Stimulated activated CD8-positive, alpha-beta memory T cell treated with anti-CD3 and anti-CD28 coated beads, Interleukin-4, amount 100 ng/mL, for 1 hour (primary cell): Measurements from ENCODE around the gene PTPRK.
"Not testable (repeated sequence)": the region's sequence is repeated elsewhere in the genome, so short reads cannot be mapped to it uniquely, and the experiment has no call there.

ENCODE experiments used
- DNase-seq, 2 donors: peaks; one replicate each; pipeline ENCODE4 v3.0.0-alpha.2; 2020; ENCODE audit warnings: low read depth in 2 of 2, low spot score in 1 of 2

PTPRK gene

DNA sequence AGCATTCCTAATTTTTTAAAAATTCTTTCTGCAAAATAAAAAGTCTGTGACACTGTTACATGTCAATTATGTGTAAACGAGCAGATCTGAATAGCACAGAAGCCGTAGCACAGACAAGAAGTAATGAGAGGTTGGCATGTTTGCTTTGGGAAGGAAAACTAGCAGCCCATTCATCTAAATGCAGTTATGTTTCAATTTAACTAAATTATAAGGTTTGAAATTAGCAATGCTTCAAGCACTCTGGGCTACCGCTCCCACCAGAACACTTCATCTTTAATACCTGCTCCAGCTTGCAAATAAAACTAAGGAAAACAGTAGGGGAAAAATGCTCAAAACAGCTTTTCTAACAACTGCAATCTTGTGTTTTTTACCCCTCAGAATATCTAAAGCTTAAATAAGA lies 73.9 kb downstream of the PTPRK start:
- no peak for DNase-seq

- no peak for DNase-seq
Measured at GRCh38 chr6:128443553-128443952, 76.8 kb downstream of the PTPRK start.

GRCh38 chr6:128439627-128440026 lies 80.8 kb downstream of the PTPRK start:
- no peak for DNase-seq

- DNase-seq: no peak
Measured at GRCh38 chr6:128438393-128438792, 82.0 kb downstream of the PTPRK start.

DNA sequence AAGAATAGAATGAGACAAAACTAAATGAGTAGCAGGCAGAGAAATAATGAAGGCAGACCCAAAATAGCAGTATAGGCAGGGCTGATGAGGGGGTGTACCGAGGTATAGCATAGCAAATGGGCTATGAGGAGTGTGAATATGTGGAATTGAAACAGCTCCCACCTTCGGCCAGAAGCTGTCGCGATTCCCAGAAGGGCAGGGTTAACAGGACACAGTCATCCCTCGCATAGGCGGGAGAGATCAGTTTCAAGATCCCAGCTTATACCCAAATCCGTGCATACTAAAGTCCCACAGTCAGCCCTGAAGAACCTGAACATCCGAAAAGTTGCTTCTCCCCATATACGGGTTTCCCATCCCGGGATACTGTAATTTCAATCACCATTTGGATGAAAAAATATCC lies 82.7 kb downstream of the PTPRK start:
- DNase-seq: no peak

DNA sequence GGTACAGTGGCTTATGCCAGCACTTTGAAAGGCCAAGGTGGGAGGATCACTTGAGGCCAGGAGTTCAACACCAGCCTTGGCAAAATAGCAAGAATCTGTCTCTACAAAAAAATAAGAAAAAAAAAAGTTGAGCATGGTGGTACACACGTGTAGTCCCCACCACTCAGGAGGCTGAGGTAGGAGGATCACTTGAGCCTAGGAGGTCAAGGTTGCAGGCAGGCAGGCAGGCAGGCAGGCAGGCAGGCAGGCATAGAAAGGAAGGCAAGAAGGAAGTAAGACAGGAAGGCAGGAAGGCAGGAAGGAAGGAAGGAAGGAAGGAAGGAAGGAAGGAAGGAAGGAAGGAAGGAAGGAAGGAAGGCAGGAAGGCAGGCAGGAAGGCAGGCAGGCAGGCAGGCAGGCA lies 85.6 kb downstream of the PTPRK start:
- not testable (repeated sequence) for DNase-seq

GRCh38 chr6:128432394-128432793 lies 88.0 kb downstream of the PTPRK start:
- DNase-seq: no peak

DNA sequence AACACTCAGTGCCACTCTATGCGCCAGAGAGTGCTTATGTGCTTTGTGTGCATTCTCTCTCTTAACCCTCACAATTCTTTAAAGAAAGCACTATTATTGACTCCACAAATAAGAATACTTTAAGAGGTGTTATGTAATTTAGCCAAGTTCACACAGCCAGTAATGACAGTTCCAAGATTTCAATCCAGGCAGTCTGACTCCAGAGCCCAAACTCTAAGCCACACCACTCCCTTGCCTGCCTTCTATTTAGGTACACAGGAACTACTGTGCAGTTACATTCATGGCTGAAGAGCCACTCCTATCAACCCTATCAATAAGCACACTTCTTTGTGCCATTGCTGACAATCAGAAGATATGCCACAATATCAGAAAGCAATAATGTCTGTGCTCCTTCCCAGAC lies 93.3 kb downstream of the PTPRK start:
- DNase-seq: no peak

DNA sequence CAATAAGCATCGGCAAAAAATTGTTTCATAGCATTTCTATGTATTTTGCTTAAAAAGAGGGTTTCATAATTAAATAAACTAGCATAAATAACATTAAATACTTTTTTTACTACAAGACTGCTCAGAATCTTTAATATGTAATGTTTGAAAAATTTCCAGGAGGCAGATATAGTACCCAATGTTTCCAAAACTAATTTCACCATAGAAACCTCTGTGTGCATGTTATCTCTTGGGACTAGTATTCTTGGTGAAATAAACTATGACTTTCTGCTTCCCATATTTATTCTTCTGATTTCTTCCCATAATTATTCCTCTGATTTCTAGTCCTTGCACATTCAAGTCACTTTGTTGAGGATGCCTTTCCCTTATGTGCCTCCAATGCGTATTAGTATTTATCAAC lies 94.5 kb downstream of the PTPRK start:
- DNase-seq: no peak

DNA sequence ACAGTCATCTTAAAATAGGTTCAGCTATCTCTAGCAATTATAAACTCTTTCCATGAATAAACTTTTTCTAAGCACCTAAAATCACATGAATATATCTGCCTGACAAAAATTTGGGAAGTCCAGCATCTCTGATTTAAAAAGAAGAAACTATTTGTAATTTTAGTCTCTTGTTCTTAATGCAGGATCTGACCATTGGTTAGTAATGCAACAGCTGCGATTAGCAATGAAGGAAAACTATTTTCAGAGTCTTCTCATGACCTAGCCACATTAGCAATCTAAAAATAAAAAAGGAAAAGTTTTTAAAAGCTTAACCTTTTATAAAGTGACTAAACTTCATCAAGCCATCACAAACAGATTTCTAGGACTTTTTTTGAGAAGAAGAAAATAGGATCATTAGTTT lies 97.5 kb downstream of the PTPRK start:
- no peak for DNase-seq

DNA sequence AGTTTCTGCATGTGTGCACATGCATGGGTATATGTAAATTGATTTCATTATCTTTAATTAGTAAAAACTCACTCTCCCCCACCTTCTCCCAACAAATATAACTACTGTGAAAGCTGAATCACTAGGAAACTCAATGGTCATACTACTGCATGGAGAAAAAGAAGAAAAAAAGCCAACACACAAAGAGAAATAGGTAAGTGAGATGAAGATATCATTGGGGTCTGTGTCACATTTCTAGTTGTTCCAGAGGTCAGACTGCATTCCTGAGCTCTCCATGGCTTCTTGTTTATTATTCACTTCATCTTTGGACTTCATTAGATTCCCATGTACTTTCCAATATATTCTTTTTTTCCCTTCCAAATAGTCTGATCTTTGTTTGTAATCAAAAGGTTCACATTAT lies 98.2 kb downstream of the PTPRK start:
- no peak for DNase-seq

GRCh38 chr6:128421788-128422187 lies 98.6 kb downstream of the PTPRK start:
- no peak for DNase-seq

- no peak for DNase-seq
Measured at GRCh38 chr6:128417698-128418097, 102.7 kb downstream of the PTPRK start.

- no peak for DNase-seq
Measured at GRCh38 chr6:128415387-128415786, 105.0 kb downstream of the PTPRK start.

- DNase-seq: no peak
Measured at GRCh38 chr6:128414943-128415342, 105.5 kb downstream of the PTPRK start.

DNA sequence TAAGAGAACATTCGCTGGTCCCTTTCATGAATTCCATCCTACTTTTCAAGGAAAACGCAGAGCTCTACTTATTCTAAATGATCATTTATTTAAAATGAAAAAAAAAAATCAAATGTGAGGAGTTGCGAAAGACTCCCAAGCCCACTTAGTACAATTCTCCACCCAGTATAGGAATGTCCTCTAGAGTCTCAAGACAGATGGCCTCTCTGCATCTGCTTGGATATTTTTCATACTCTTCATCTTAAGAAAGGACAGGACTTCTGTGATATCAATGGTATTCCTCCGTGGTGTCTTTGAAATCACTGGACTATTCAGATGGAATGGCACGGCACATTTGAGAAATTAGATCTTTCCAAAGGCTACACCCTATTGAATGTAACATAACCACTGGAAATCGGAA lies 107.1 kb downstream of the PTPRK start:
- no peak for DNase-seq

DNA sequence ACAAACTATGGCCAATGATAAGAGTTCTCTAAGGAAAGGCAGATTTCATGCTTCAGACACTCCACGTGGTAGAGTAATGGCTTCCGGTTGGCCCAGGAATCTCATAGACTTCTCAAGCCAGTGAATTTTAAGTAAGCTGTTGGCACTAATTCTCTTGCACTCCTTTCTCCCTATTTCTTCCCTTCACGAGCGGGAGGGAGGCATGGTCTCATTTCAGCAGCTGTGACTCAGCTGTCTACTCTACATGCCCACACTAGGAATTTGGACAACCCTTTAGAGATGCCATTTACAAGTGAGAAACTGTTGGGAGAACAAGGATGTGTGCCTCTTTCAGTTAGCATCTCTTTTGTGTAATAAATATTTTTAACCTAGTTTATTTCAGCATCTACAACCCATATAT lies 107.7 kb downstream of the PTPRK start:
- no peak for DNase-seq

- DNase-seq: no peak
Measured at GRCh38 chr6:128410584-128410983, 109.8 kb downstream of the PTPRK start.

DNA sequence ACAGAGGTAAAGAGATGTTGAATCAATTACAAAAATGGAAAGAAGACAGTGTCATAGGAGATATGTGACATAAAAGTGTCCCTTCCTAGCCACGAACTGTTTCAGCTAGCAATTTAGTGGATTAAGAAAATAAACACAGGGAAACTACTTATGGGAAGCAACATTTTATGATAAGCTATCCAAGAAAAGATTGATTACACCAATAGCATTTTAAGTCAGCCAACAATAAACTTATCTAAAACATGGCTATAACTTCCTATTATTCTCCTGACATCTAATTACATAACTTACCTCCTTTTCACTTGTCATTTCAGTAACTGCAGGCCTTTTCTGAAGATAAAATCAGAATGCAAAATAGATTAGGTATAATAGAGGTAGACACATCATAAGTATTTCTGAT lies 111.4 kb downstream of the PTPRK start:
- no peak for DNase-seq

GRCh38 chr6:128406453-128406852 lies 113.9 kb downstream of the PTPRK start:
- DNase-seq: no peak

GRCh38 chr6:128403618-128404444 lies 116.6 kb downstream of the PTPRK start:
- DNase-seq: no peak

- DNase-seq: no peak
Measured at GRCh38 chr6:128400875-128401274, 119.5 kb downstream of the PTPRK start.

DNA sequence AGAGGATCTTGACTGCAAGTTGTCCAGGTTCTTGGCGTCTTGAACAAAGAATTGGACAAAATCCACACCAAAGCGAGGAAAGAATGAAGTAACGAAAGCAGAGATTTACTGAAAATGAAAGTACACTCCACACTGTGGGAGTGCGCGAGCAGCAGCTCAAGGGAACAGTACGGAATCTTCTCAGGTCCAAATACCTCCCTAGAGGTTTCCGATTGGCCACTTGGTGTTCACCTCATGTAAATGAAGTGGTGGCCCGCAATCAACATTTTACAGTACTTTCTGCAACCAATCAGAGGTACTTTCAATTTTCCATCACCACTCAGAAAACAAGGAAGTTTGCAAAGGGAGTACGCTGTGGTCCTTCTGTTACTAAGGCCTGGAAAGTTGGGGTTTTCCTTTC lies 122.4 kb downstream of the PTPRK start:
- DNase-seq: no peak
